Measurements from ENCODE around the gene PTPRT. TPM values are rescaled to one million over a fixed set of nuclear protein-coding genes. Genes with fewer than 3 reads are reported as not detected.

Gene PTPRT
- total RNA-seq: 0.34 and 0.56 TPM in 2 replicates
- long read RNA-seq, partial matches to known transcripts: 0 of 1 reads
- long read RNA-seq, other reads (novel, unspliced or antisense): 1 of 1 reads

DNA sequence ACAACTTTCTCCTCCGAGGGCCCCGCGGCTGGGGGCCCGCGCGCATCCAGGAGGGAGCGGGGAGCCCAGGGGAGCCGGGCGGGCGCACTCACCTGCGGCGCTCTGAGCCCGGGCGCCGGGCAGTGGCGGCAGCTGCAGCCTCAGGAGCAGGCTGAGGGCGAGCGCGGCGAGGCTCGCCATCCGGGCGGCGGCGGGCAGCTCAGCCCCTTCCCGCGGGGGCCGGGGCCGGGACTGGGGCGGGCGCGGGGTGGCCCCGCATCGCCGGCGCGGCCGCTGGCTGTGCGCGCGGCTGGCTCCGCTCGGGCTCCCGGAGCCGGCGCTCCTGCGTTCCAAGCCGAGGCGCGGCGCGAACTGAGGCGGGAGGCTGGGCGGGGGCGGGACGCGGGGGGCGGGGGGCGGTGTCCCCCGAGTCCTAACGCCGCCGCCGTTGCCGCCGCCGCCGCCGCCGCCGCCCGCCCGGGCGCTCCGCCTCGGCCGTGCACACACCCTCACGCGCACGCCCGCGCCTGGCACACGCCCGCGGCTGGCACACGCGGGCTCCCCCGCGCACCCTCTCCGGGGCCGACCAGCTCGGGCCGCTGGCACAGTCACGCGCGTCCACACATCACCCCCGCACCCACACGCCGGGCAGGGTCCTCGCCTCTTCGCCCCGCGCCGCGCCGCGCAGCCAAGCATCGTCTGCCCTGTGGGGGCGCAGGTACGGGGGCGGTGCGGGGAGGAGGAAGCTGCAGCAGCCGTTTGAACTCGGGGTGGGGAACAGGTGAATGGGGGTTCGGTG lies at the start of gene PTPRT:
Gene PTPRT (minus strand): TSS at position 353 of the 778 bp plus-strand sequence. CDS start 173 bp downstream, at position 180.
- H3K4me1 Mint-ChIP-seq: peaks cover 14% of the 10 kb centered on the region
- H3K27me3 Mint-ChIP-seq (ENCODE audit: low read depth): peaks cover 90% of the 10 kb centered on the region
- no peak within 1 kb of the TSS for H3K27ac Mint-ChIP-seq (ENCODE audit: unreplicated experiment)
- no peaks in the 10 kb centered on the region for H3K36me3 Mint-ChIP-seq (ENCODE audit: low read depth)
- no peaks in the 10 kb centered on the region for H3K9me3 Mint-ChIP-seq
- TF ChIP-seq, protein P1, sequence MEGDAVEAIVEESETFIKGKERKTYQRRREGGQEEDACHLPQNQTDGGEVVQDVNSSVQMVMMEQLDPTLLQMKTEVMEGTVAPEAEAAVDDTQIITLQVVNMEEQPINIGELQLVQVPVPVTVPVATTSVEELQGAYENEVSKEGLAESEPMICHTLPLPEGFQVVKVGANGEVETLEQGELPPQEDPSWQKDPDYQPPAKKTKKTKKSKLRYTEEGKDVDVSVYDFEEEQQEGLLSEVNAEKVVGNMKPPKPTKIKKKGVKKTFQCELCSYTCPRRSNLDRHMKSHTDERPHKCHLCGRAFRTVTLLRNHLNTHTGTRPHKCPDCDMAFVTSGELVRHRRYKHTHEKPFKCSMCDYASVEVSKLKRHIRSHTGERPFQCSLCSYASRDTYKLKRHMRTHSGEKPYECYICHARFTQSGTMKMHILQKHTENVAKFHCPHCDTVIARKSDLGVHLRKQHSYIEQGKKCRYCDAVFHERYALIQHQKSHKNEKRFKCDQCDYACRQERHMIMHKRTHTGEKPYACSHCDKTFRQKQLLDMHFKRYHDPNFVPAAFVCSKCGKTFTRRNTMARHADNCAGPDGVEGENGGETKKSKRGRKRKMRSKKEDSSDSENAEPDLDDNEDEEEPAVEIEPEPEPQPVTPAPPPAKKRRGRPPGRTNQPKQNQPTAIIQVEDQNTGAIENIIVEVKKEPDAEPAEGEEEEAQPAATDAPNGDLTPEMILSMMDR (conservative IDR thresholded peaks at IDR 0.05): no peak
- H3K4me3 Mint-ChIP-seq: peak within 1 kb of the TSS; percentile 77
- no peak for DNase-seq (ENCODE audit: low read depth, low spot score)

DNA sequence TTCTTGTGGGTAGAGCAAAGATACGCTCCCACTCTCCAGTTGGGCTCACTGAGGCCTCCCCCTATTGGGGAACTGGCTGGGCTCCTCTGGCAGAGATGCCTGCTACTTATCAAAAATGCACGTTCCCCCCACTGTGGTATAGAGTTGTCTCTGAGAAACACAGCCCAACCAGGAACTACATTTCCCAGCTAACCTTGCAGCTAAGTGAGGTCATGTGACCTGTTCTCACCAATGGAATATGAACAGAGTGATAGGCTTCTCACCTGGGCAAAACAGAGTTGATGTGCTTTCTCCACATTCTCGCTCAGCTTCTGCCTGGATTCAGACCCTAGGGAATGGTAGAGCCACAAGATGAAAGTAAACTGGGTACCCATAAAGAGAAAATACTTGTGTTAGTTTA lies 49.1 kb upstream of the PTPRT start:
- Mint-ChIP-seq H3K36me3 (ENCODE audit: low read depth) (no peaks in the 10 kb centered on the region), H3K27me3 (ENCODE audit: low read depth) (peaks cover 73% of the 10 kb centered on the region), H3K4me3 (no peak overlapping the region), H3K4me1 (no peaks in the 10 kb centered on the region), H3K27ac (ENCODE audit: unreplicated experiment) (no peak overlapping the region), H3K9me3 (no peaks in the 10 kb centered on the region)
- DNase-seq (ENCODE audit: low read depth, low spot score): no peak
- TF ChIP-seq, protein P1 (conservative IDR thresholded peaks at IDR 0.05): no peak

DNA sequence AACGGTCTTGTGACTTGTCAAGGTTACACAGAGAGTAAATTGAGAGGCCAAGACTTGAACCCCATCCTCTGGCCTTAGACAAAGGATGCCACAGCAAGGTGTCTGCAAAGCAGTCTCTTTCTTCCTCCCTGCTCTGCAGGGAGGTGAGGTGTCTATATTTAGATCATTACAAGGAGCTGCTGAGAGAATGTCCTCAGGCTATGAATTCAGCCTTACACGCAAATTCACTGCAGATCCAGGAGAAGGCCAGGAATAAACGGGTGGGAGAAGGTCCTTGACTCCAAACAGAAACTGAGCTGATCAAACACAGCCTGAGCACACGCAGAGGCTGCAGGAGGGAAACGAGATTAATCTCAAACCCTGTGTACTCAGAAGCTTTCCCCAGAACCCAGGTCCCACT lies 48.6 kb upstream of the PTPRT start:
- no peaks in the 10 kb centered on the region for H3K36me3 Mint-ChIP-seq (ENCODE audit: low read depth)
- no peaks in the 10 kb centered on the region for H3K9me3 Mint-ChIP-seq
- TF ChIP-seq, protein P1 (conservative IDR thresholded peaks at IDR 0.05): no peak
- no peak for DNase-seq (ENCODE audit: low read depth, low spot score)
- H3K4me1 Mint-ChIP-seq: no peaks in the 10 kb centered on the region
- no peak overlapping the region for H3K27ac Mint-ChIP-seq (ENCODE audit: unreplicated experiment)
- no peak overlapping the region for H3K4me3 Mint-ChIP-seq
- H3K27me3 Mint-ChIP-seq (ENCODE audit: low read depth): peaks cover 67% of the 10 kb centered on the region

DNA sequence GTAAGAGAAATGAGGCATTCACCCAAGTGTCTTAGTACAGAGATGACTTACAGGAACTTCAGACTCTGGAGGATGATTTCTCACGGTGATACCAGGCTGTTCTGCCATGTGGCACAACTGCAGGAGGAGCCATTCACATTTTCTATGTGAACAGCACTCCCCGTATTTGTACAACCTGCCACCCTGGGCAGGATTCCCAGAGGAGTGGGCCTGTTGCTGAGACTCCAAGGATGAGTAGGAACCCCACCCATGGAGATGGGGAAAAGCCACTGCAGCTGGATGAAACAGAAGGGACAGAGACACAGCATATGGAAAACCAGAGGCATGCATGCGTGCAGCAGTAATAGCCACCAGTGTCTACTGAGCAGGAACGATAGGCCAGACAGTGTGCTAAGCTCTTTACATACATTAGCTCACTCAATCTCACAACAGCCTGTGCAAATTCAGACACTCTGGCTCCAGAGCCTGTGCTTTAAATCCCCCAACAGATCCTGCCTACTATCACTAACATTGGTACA lies 48.0 kb upstream of the PTPRT start:
- Mint-ChIP-seq H3K27me3 (ENCODE audit: low read depth) (peaks cover 65% of the 10 kb centered on the region), H3K27ac (ENCODE audit: unreplicated experiment) (no peak overlapping the region), H3K36me3 (ENCODE audit: low read depth) (no peaks in the 10 kb centered on the region), H3K4me3 (no peak overlapping the region), H3K4me1 (no peaks in the 10 kb centered on the region), H3K9me3 (no peaks in the 10 kb centered on the region)
- TF ChIP-seq, protein P1 (conservative IDR thresholded peaks at IDR 0.05): no peak
- DNase-seq (ENCODE audit: low read depth, low spot score): no peak

DNA sequence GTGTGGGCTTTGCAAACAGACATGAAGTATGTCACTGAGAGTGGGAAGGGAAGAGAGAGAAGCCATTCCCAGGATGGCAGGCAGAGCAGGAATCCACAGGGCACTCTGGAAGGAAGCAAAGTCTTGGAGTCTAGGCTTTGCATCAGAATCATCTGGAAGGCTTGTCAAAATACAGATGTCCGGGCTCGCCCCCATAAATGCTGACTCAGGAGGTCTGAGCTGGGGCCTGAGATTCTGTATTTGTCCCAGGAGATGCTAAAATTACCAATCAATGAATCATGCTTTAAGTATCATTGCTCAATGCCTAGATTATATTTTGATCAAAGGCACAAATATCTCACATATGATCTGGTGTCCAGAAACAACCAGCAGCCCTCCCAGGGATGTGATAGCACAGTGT lies 46.3 kb upstream of the PTPRT start:
- H3K9me3 Mint-ChIP-seq: no peaks in the 10 kb centered on the region
- peak overlapping the region; percentile 75 for H3K27ac Mint-ChIP-seq (ENCODE audit: unreplicated experiment)
- no peaks in the 10 kb centered on the region for H3K4me1 Mint-ChIP-seq
- H3K27me3 Mint-ChIP-seq (ENCODE audit: low read depth): peaks cover 50% of the 10 kb centered on the region
- TF ChIP-seq, protein P1 (conservative IDR thresholded peaks at IDR 0.05): no peak
- no peak overlapping the region for H3K4me3 Mint-ChIP-seq
- H3K36me3 Mint-ChIP-seq (ENCODE audit: low read depth): no peaks in the 10 kb centered on the region
- no peak for DNase-seq (ENCODE audit: low read depth, low spot score)
